Fibroblast of lung (primary cell): Measurements from ENCODE around the gene TNIK. TPM values are rescaled to one million over a fixed set of nuclear protein-coding genes. Genes with fewer than 3 reads are reported as not detected.
"Not testable (repeated sequence)": the region's sequence is repeated elsewhere in the genome, so short reads cannot be mapped to it uniquely, and the experiment has no call there.

Experiments used
- DNase-seq, 2 donors: peaks; one replicate each; pipeline versions ENCODE4 v3.0.0 to v3.0.0-alpha.2; 2010; ENCODE audit warnings: low read depth in 2 of 2
- H2AFZ ChIP-seq: 2 replicates; pipeline ENCODE4 v1.5.1; 2012; ENCODE audit warnings: low read length, control low read depth, inconsistent platforms
- H3K27ac ChIP-seq: 2 replicates; pipeline ENCODE4 v1.5.1; 2011; ENCODE audit warnings: low read length, control low read depth; ENCODE audit not compliant: insufficient read depth
- H3K27me3 ChIP-seq: 2 replicates; pipeline ENCODE4 v1.5.1; 2011; ENCODE audit warnings: mild to moderate bottlenecking, low read length; ENCODE audit not compliant: control insufficient read depth, insufficient read depth
- H3K36me3 ChIP-seq: 2 replicates; pipeline ENCODE4 v1.5.1; 2011; ENCODE audit warnings: low read length; ENCODE audit not compliant: control insufficient read depth, insufficient read depth
- H3K4me1 ChIP-seq: 2 replicates; pipeline ENCODE4 v1.5.1; 2011; ENCODE audit warnings: low read length; ENCODE audit not compliant: control insufficient read depth, insufficient read depth; ENCODE audit errors: extremely low read depth
- H3K4me2 ChIP-seq: 2 replicates; pipeline ENCODE4 v1.5.1; 2011; ENCODE audit warnings: low read length, control low read depth; ENCODE audit not compliant: insufficient read depth; ENCODE audit errors: extremely low read depth
- H3K4me3 ChIP-seq, 4 experiments: fragments of 200-600 bp in 1 of 4; sonication (generic) in 1 of 4; replicated peaks in 1 of 4; 2 replicates each; pipeline ENCODE4 v1.5.1; 2011 to 2016; ENCODE audit warnings: low read length in 4 of 4, low read depth in 3 of 4, mild to moderate bottlenecking in 3 of 4, control low read depth in 2 of 4, inconsistent platforms in 1 of 4, mixed read lengths in 1 of 4; ENCODE audit not compliant: insufficient read depth in 1 of 4; ENCODE audit errors: control extremely low read depth in 1 of 4
- H3K79me2 ChIP-seq: 2 replicates; pipeline ENCODE4 v1.5.1; 2012; ENCODE audit warnings: mild to moderate bottlenecking, low read length, inconsistent platforms; ENCODE audit not compliant: control insufficient read depth, insufficient read depth
- H3K9ac ChIP-seq: 2 replicates; pipeline ENCODE4 v1.5.1; 2011; ENCODE audit warnings: mild to moderate bottlenecking, low read length, control low read depth; ENCODE audit not compliant: insufficient read depth
- H3K9me3 ChIP-seq: 2 replicates; pipeline ENCODE4 v1.5.1; 2012; ENCODE audit warnings: low read depth, low read length; ENCODE audit not compliant: control insufficient read depth, insufficient read depth
- H4K20me1 ChIP-seq: 2 replicates; pipeline ENCODE4 v1.5.1; 2011; ENCODE audit warnings: low read length; ENCODE audit not compliant: control insufficient read depth, insufficient read depth; ENCODE audit errors: extremely low read depth
- CTCF ChIP-seq, 2 donors: IDR thresholded peaks in 1 of 2; conservative IDR thresholded peaks in 1 of 2; 1 replicate in 1 of 2; 2 replicates in 1 of 2; pipeline ENCODE4 v1.5.1; 2011 to 2012; ENCODE audit warnings: low read length in 2 of 2, control low read depth in 1 of 2, inconsistent platforms in 1 of 2, low read depth in 1 of 2, mild to moderate bottlenecking in 1 of 2
- EZH2 ChIP-seq: IDR thresholded peaks from 2 replicates; pipeline ENCODE4 v1.5.1; 2012; ENCODE audit warnings: low read length, control low read depth, mild to moderate bottlenecking; ENCODE audit errors: missing control alignments
- polyA plus RNA-seq, 2 donors: library from polyadenylated mRNA; depleted of rRNA in 1 of 2; stranded (reverse) in 1 of 2; unstranded in 1 of 2; fragments of >200 nt; gene quantifications; 2 replicates each; pipeline ENCODE4 v1.2.1, GENCODE V29; 2011 to 2012; ENCODE audit warnings: missing spikeins in 1 of 2
- total RNA-seq: library from RNA; depleted of rRNA; stranded (reverse); fragments of >200 nt; gene quantifications from 2 replicates; pipeline ENCODE4 v1.2.1, GENCODE V29; 2014

TNIK gene
- total and polyA plus RNA-seq, 2 donors (not counting 1 experiment from before 2014, with no cell fraction given), result 13.8 to 39.3 TPM

DNA sequence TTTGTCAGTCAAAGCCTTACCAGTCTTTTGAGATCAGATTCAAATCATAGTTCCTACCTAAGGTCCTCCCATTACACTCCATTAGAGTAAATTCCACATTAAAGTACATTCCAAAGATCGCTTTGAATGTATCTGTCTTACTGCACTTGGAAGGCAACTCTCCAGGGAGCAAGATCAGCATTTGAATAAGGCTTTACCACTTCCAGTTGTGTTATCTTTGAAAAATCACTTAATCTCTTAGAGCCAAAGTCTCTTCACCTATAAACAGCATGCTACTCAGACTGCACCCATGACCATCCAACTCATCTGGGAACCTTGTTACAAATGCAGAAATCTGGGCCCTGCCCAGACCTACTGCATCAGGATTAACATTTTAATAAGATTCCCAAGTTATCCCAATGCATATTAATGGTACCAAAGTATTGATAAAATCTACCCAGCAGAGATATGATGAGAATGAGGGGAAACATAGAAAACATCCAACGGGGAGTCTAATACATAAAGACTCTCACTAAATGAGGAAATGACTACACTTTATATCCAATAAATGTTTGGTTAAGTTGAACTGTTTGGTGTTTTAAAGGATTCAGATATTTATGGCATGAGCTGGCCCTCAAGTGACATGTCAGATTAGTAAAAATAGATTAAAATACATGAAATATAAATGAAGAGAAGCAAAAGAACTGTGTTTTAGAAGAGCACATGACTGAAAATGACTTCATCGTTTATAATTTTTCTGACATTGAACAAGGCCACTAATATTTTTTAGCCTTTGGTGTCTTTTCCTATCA lies 75.9 kb downstream of the TNIK start:
- peak; percentile 61 to 63 for DNase-seq
- H3K9ac ChIP-seq, result no peak overlapping the region

GRCh38 chr3:171383206-171384018 lies 76.8 kb downstream of the TNIK start:
- no peak overlapping the region for H2AFZ ChIP-seq
- no peaks in the 10 kb centered on the region for H3K9me3 ChIP-seq
- H3K79me2 ChIP-seq, result peaks cover 3% of the 10 kb centered on the region
- DNase-seq, result peak; percentile 71 to 72
- no peak overlapping the region for H3K9ac ChIP-seq
- no peak overlapping the region for H3K4me2 ChIP-seq
- peaks cover 20% of the 10 kb centered on the region for H3K4me1 ChIP-seq
- H3K27ac ChIP-seq, result peak overlapping the region; percentile 48
- no peaks in the 10 kb centered on the region for H3K36me3 ChIP-seq
- no peaks in the 10 kb centered on the region for H4K20me1 ChIP-seq
- no peak overlapping the region for H3K4me3 ChIP-seq
- TF ChIP-seq CTCF (conservative IDR thresholded peaks at IDR 0.05 in 1 of 2, IDR thresholded peaks at IDR 0.05 in 1 of 2; ENCODE audit: low read depth in 1 of 2, low read length in 2 of 2), result no peak
- TF ChIP-seq EZH2, result no peak
- H3K27me3 ChIP-seq, result no peaks in the 10 kb centered on the region

More for the DNA sequence above, 75.9 kb downstream of the TNIK start:
- H3K79me2 ChIP-seq, result peaks cover 2% of the 10 kb centered on the region
- no peaks in the 10 kb centered on the region for H3K27me3 ChIP-seq
- no peaks in the 10 kb centered on the region for H4K20me1 ChIP-seq
- no peaks in the 10 kb centered on the region for H3K9me3 ChIP-seq
- no peak overlapping the region for H2AFZ ChIP-seq
- H3K4me2 ChIP-seq, result peak overlapping the region; percentile 49
- TF ChIP-seq CTCF (conservative IDR thresholded peaks at IDR 0.05 in 1 of 2, IDR thresholded peaks at IDR 0.05 in 1 of 2; ENCODE audit: low read depth in 1 of 2, low read length in 2 of 2), result no peak
- no peak for TF ChIP-seq EZH2
- H3K4me3 ChIP-seq, result no peak overlapping the region
- H3K4me1 ChIP-seq, result peaks cover 19% of the 10 kb centered on the region
- peak overlapping the region; percentile 48 for H3K27ac ChIP-seq
- H3K36me3 ChIP-seq, result no peaks in the 10 kb centered on the region

DNA sequence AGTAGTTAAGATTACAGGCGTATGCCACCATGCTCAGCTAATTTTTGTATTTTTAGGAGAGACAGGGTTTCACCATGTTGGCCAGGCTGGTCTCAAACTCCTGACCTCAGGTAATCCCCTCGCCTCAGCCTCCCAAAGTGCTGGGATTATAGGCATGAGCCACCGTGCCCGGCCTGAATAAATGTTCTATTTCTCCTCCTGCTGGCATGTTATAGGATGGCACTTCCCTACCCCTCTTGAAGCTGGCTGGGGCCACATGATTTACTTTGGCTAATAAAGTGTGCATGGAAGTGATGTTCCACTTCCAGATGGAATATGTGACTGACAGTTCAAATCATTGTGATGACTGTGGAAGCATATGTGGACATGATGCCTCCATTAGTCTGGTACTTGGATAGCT lies 77.9 kb downstream of the TNIK start:
- peaks cover 20% of the 10 kb centered on the region for H3K4me1 ChIP-seq
- H3K27ac ChIP-seq, H3K36me3 ChIP-seq, H3K4me2 ChIP-seq, H3K4me3 ChIP-seq, DNase-seq, H2AFZ ChIP-seq, H3K79me2 ChIP-seq, H4K20me1 ChIP-seq, H3K27me3 ChIP-seq, H3K9ac ChIP-seq, H3K9me3 ChIP-seq: not testable (repeated sequence)
